ENCODE data around the gene DNAJC1. TPM values are rescaled to one million over a fixed set of nuclear protein-coding genes. Genes with fewer than 3 reads are reported as not detected.

DNAJC1 gene
- total RNA-seq, 1 experiment from 2014 or later: 3.2 TPM

DNA sequence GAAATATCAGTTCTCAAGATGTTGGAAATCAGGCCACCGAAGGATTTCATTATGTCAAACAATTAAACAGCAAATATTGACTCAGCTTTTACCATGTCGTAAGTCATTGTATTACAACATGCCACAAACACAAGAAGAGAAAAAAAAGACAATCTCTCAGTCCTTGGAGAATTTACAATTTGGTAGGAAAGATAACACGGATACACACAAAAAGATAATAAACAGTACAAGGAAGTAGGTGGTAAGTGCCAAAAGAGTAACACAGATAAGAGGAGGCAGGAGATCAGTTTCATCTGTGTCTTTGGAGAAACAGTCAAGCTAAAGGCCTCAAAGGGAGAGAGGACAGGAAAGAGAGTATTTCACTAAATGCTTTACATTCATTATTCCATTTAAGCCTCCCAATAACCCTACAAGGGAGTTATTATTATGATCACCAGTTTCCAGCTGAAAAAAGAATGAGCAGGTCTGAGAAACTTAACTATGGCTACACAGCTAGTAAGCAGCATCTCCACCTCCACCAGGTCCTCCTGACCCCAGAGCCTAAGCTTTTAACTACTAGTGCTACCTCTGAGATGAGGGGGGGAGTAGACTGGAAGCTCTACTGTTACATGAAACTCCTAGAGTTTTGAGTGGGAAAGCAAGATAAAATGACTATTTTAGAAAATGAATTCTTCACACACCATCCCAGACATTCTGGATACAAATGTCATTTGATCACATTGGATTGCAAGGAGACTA, 13.9 kb upstream of the DNAJC1 start:
- DNase-seq: peak; percentile 17
- Histone ChIP-seq H3K9me3 (ENCODE audit: low read length) (no peaks in the 10 kb centered on the region), H2AFZ (ENCODE audit: low read length) (no peak overlapping the region), H3K4me1 (ENCODE audit: low read length) (no peaks in the 10 kb centered on the region), H3K4me2 (ENCODE audit: low read depth, low read length, poor library complexity, severe bottlenecking) (no peak overlapping the region), H3K27ac (ENCODE audit: low read length) (no peak overlapping the region), H3K27me3 (ENCODE audit: low read length) (no peaks in the 10 kb centered on the region), H4K20me1 (ENCODE audit: insufficient read depth, low read depth, low read length) (no peaks in the 10 kb centered on the region), H3K79me2 (ENCODE audit: low read length) (no peaks in the 10 kb centered on the region), H3K36me3 (ENCODE audit: insufficient read depth, low read length) (no peaks in the 10 kb centered on the region), H3K9ac (ENCODE audit: low read length) (no peak overlapping the region), H3K9me2 (replicated peaks; ENCODE audit: insufficient read depth, low read length) (no peaks in the 10 kb centered on the region), H3K4me3 (ENCODE audit: low read length) (no peak overlapping the region)

DNA sequence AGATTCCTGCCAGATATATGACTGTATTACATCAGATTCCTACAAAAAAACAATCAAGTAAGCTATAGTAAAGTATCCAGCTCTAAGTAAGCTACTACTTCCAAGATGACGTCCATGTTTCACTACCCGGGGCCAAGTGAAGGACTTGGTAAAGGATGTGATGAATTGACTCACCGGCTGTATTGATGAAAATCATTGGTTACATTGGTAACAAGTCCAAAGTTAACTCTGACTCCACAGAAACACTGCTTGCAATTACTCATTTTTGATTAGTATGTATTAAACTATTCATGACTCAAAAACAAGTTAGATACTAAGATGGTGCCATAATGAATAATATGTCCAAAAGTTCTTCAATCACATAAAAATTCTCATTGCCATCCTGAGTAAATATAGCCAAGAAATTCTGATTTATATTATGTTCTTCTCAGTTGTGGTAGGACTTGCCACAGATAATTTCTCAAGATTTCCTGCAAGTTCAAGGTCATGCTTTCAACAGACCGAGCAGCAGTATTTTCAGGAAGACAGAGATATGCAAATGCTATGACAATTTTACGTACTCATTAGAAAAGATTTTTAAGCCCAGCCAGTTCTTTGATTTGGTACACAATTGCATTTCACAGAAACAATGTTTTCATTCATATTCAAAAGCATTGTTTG, 12.6 kb upstream of the DNAJC1 start:
- Histone ChIP-seq H4K20me1 (ENCODE audit: insufficient read depth, low read depth, low read length) (no peaks in the 10 kb centered on the region), H3K27ac (ENCODE audit: low read length) (no peak overlapping the region), H3K9me3 (ENCODE audit: low read length) (no peaks in the 10 kb centered on the region), H3K27me3 (ENCODE audit: low read length) (no peaks in the 10 kb centered on the region), H3K4me1 (ENCODE audit: low read length) (no peaks in the 10 kb centered on the region), H3K4me2 (ENCODE audit: low read depth, low read length, poor library complexity, severe bottlenecking) (no peak overlapping the region), H3K79me2 (ENCODE audit: low read length) (no peaks in the 10 kb centered on the region), H2AFZ (ENCODE audit: low read length) (no peak overlapping the region), H3K9me2 (replicated peaks; ENCODE audit: insufficient read depth, low read length) (no peaks in the 10 kb centered on the region), H3K9ac (ENCODE audit: low read length) (no peak overlapping the region), H3K4me3 (ENCODE audit: low read length) (no peak overlapping the region), H3K36me3 (ENCODE audit: insufficient read depth, low read length) (no peaks in the 10 kb centered on the region)
- peak; percentile 17 for DNase-seq

DNA sequence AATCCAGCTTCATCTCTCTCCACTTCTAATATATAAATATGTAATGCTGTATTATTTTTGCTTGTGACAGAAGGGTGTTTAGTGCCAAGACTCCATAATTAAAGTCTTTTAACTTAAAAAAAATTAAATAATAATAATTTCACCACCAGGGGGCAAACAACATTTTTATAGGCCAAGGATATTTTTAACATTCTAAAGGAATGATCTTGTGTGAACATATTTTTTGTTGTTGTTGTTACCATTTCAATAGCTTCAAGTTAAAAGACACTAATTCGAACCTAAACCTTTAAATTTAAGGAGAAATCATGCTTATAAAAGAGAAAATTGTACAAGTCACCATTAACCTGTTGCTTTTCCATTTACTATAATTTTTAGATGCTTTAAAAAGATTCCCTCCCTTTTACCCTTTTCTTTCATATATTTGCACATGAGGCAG, 7.5 kb upstream of the DNAJC1 start:
- Histone ChIP-seq H3K4me3 (ENCODE audit: low read length) (no peak overlapping the region), H3K4me1 (ENCODE audit: low read length) (no peaks in the 10 kb centered on the region), H3K36me3 (ENCODE audit: insufficient read depth, low read length) (no peaks in the 10 kb centered on the region), H3K27ac (ENCODE audit: low read length) (no peak overlapping the region), H3K9me3 (ENCODE audit: low read length) (no peaks in the 10 kb centered on the region), H3K79me2 (ENCODE audit: low read length) (no peaks in the 10 kb centered on the region), H3K4me2 (ENCODE audit: low read depth, low read length, poor library complexity, severe bottlenecking) (no peak overlapping the region), H3K9me2 (replicated peaks; ENCODE audit: insufficient read depth, low read length) (no peaks in the 10 kb centered on the region), H4K20me1 (ENCODE audit: insufficient read depth, low read depth, low read length) (no peaks in the 10 kb centered on the region), H3K9ac (ENCODE audit: low read length) (no peak overlapping the region), H3K27me3 (ENCODE audit: low read length) (no peaks in the 10 kb centered on the region; the same call in 1 of the 2 replicates), H2AFZ (ENCODE audit: low read length) (no peak overlapping the region)
- DNase-seq: peak; percentile 62

DNA sequence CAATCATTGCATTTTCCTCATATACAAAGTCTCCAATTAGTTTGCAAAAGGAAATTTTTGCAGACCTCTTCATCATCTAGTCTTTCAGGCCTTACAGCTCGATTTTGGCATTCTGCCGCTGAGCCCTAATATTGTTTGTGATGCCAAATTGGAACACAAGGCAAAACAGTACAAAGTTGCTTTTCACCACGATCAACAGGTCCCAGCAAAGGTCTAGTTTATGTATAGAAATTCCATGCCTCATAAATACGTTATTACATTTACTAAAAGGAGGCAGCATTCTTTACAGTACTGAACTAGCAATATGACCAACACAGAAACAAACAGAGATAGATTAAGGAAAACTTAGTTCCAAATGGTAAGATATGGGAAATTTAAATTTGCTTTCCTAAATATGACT, 7.0 kb upstream of the DNAJC1 start:
- Histone ChIP-seq H3K27me3 (ENCODE audit: low read length) (no peaks in the 10 kb centered on the region; the same call in 1 of the 2 replicates), H4K20me1 (ENCODE audit: insufficient read depth, low read depth, low read length) (no peaks in the 10 kb centered on the region), H3K36me3 (ENCODE audit: insufficient read depth, low read length) (no peaks in the 10 kb centered on the region), H3K9ac (ENCODE audit: low read length) (no peak overlapping the region), H2AFZ (ENCODE audit: low read length) (no peak overlapping the region), H3K4me1 (ENCODE audit: low read length) (no peaks in the 10 kb centered on the region), H3K27ac (ENCODE audit: low read length) (no peak overlapping the region), H3K4me3 (ENCODE audit: low read length) (no peak overlapping the region), H3K9me3 (ENCODE audit: low read length) (no peaks in the 10 kb centered on the region), H3K4me2 (ENCODE audit: low read depth, low read length, poor library complexity, severe bottlenecking) (no peak overlapping the region), H3K79me2 (ENCODE audit: low read length) (no peaks in the 10 kb centered on the region), H3K9me2 (replicated peaks; ENCODE audit: insufficient read depth, low read length) (no peaks in the 10 kb centered on the region)
- no peak for DNase-seq

DNA sequence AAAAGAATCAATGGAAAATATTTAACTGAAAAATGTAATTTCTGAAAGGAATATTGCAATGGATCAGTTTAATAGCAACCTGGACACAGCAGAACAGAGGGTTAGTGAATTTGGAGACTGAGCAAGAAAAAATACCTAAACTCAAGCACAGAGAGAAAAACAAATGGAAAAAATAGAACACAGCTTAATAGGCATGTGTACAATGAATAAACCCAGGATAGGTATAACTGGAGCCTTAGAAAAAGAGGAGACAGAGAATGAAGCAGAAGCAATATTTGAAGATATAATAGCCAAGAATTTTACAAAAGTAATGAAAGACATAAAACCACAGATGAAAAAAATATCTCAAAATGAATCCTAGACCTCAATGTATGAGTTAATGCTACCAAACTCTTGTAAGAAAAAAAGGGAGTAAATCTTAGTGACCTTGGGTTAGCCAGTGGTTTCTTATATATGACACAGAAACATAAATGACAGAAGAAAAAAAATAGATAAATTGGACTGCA, 2.9 kb upstream of the DNAJC1 start:
- Histone ChIP-seq H3K79me2 (ENCODE audit: low read length) (no peaks in the 10 kb centered on the region), H3K9me2 (replicated peaks; ENCODE audit: insufficient read depth, low read length) (no peaks in the 10 kb centered on the region), H3K4me2 (ENCODE audit: low read depth, low read length, poor library complexity, severe bottlenecking) (no peak overlapping the region), H2AFZ (ENCODE audit: low read length) (no peak overlapping the region), H4K20me1 (ENCODE audit: insufficient read depth, low read depth, low read length) (no peaks in the 10 kb centered on the region), H3K4me3 (ENCODE audit: low read length) (no peak overlapping the region), H3K4me1 (ENCODE audit: low read length) (peaks cover 22% of the 10 kb centered on the region), H3K9ac (ENCODE audit: low read length) (no peak overlapping the region), H3K36me3 (ENCODE audit: insufficient read depth, low read length) (no peaks in the 10 kb centered on the region), H3K27me3 (ENCODE audit: low read length) (peaks cover 2% of the 10 kb centered on the region; the same call in 1 of the 2 replicates), H3K27ac (ENCODE audit: low read length) (no peak overlapping the region), H3K9me3 (ENCODE audit: low read length) (no peaks in the 10 kb centered on the region)
- DNase-seq: no peak

DNA sequence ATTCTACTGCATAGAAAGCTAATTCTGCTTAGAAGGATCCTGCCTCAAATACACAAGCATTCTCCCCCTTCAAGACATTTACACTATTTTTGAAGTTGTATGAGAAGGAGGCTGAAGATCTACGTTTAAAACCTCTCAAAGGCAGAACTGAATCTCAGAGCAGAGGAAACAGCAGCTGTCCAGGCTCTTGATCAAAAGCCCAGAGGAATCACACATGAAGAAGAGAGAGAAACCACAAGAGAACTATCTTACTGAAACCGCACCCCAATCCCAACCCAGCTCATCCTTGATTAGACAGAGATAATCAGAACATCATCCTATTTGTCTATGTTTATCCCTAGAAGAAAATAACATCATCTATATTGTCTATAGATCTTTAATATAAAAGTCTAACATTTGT, 2.2 kb upstream of the DNAJC1 start:
- Histone ChIP-seq H3K9me3 (ENCODE audit: low read length) (no peaks in the 10 kb centered on the region), H3K4me1 (ENCODE audit: low read length) (peaks cover 23% of the 10 kb centered on the region), H3K36me3 (ENCODE audit: insufficient read depth, low read length) (no peaks in the 10 kb centered on the region), H3K9me2 (replicated peaks; ENCODE audit: insufficient read depth, low read length) (no peaks in the 10 kb centered on the region), H3K9ac (ENCODE audit: low read length) (no peak overlapping the region), H3K4me2 (ENCODE audit: low read depth, low read length, poor library complexity, severe bottlenecking) (no peak overlapping the region), H3K27ac (ENCODE audit: low read length) (no peak overlapping the region), H2AFZ (ENCODE audit: low read length) (no peak overlapping the region), H3K79me2 (ENCODE audit: low read length) (no peaks in the 10 kb centered on the region), H4K20me1 (ENCODE audit: insufficient read depth, low read depth, low read length) (no peaks in the 10 kb centered on the region), H3K4me3 (ENCODE audit: low read length) (no peak overlapping the region), H3K27me3 (ENCODE audit: low read length) (peaks cover 2% of the 10 kb centered on the region; the same call in 1 of the 2 replicates)
- DNase-seq: no peak

DNA sequence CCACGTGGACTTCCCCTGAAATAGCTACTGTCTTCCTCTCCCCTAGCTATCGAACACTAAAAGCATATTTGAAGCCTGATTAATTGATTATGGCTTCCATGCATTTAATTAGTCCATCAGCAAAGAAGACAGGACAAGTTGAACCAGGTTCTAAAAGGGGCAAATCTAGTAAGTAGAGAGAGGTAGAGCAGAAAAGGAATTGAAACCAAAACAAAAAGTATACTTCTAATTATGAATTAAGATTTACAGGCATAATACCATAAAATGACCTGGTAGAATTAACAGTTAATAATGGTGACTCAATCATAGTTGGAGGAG, 393 bp upstream of the DNAJC1 start:
- DNase-seq: no peak
- Histone ChIP-seq H4K20me1 (ENCODE audit: insufficient read depth, low read depth, low read length) (no peaks in the 10 kb centered on the region), H2AFZ (ENCODE audit: low read length) (peak overlapping the region; percentile 99), H3K4me1 (ENCODE audit: low read length) (peaks cover 23% of the 10 kb centered on the region), H3K9ac (ENCODE audit: low read length) (peak overlapping the region; percentile 65), H3K36me3 (ENCODE audit: insufficient read depth, low read length) (no peaks in the 10 kb centered on the region), H3K27me3 (ENCODE audit: low read length) (peaks cover 2% of the 10 kb centered on the region; the same call in 1 of the 2 replicates), H3K9me3 (ENCODE audit: low read length) (no peaks in the 10 kb centered on the region), H3K4me2 (ENCODE audit: low read depth, low read length, poor library complexity, severe bottlenecking) (peak overlapping the region; percentile 90), H3K4me3 (ENCODE audit: low read length) (peak overlapping the region; percentile 71), H3K27ac (ENCODE audit: low read length) (no peak overlapping the region), H3K79me2 (ENCODE audit: low read length) (no peaks in the 10 kb centered on the region), H3K9me2 (replicated peaks; ENCODE audit: insufficient read depth, low read length) (no peaks in the 10 kb centered on the region)

DNA sequence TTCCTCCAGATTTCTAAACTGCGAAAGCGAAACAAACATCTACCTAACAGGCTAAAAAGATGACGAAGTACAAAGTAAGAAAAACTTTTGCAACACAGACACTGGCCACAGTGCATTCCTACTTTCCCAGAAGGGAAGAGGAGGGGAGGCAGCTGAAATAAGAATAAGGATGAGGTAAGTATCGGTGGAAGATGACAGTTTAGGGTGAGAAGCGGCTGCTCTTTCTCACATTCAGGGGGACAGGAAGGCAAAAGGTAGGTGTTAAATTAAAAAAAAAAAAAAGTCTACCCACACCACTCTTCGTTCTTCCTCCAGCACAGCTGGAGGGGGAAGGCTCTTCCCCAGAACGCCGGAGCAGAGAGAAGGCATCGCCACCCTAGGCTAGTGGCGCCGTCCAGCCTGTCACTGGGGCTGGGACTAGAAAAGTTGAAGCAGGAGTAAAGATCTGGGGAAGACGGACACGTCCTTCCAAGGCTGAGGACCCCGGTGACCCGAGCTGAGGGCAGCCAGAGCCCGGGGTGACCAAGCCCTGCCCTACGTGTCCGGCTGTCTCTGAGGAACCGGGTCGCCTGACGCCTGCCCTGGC, 846 bp downstream of the DNAJC1 start:
- peaks cover 23% of the 10 kb centered on the region for H3K4me1 ChIP-seq (ENCODE audit: low read length)

More for the DNA sequence above, 846 bp downstream of the DNAJC1 start:
- Histone ChIP-seq H3K36me3 (ENCODE audit: insufficient read depth, low read length) (no peaks in the 10 kb centered on the region), H3K79me2 (ENCODE audit: low read length) (no peaks in the 10 kb centered on the region), H3K4me2 (ENCODE audit: low read depth, low read length, poor library complexity, severe bottlenecking) (peak overlapping the region; percentile 90), H3K9me2 (replicated peaks; ENCODE audit: insufficient read depth, low read length) (no peaks in the 10 kb centered on the region), H3K27me3 (ENCODE audit: low read length) (peaks cover 2% of the 10 kb centered on the region; the same call in 1 of the 2 replicates), H2AFZ (ENCODE audit: low read length) (peak overlapping the region; percentile 88), H3K27ac (ENCODE audit: low read length) (no peak overlapping the region), H3K9me3 (ENCODE audit: low read length) (no peaks in the 10 kb centered on the region), H3K4me3 (ENCODE audit: low read length) (peak overlapping the region; percentile 71), H4K20me1 (ENCODE audit: insufficient read depth, low read depth, low read length) (no peaks in the 10 kb centered on the region), H3K9ac (ENCODE audit: low read length) (peak overlapping the region; percentile 65)
- DNase-seq: peak; percentile 45

Data from Karpas-422 (cell line).